ENCODE measurements around the gene AUNIP. TPM values are rescaled to one million over a fixed set of nuclear protein-coding genes. Genes with fewer than 3 reads are reported as not detected.
A peak's percentile ranks its signal among the peaks of the same experiment; 100 is the strongest.

The AUNIP gene
- total RNA-seq, 1 donor from 2014 or later, result not detected

DNA sequence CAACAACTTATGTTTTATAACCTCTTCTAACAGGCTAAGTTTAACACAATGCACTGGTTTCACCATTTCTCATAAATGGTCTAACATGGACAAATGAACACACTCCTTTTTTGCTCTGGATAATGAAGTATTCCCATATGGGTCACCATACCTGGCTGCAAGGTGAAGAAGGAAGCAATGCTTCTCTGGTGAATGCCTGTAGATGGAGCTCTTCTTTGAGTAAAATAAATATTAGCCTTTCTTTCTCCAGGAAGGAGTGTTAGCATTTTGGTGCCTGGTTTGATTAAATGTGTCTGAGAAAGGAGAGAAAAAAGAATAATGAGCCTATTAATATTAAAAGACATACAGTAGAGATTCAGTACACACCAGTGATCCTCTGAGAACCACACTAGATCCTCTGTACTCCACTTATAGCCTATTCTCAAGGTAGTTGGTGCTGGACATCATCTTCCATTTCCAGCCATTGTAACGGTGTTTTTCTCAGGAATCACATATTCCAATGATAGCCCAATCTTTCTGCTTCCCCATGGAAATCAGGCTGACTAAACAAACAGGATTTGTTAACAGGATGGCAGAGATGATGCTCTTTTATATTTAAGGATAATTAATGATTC is 21.9 kb downstream of the AUNIP start:
- no peak overlapping the region for H3K4me3 ChIP-seq
- no peaks in the 10 kb centered on the region for H3K9me3 ChIP-seq
- no peaks in the 10 kb centered on the region for H3K4me1 ChIP-seq
- H3K27me3 ChIP-seq, result no peaks in the 10 kb centered on the region
- intact Hi-C loops (cut with DNase I), result no loop called here
- DNase-seq (ENCODE audit: low spot score in 2 of 2), result no peak
- H3K27ac ChIP-seq, result no peak overlapping the region
- TF ChIP-seq, protein P1, sequence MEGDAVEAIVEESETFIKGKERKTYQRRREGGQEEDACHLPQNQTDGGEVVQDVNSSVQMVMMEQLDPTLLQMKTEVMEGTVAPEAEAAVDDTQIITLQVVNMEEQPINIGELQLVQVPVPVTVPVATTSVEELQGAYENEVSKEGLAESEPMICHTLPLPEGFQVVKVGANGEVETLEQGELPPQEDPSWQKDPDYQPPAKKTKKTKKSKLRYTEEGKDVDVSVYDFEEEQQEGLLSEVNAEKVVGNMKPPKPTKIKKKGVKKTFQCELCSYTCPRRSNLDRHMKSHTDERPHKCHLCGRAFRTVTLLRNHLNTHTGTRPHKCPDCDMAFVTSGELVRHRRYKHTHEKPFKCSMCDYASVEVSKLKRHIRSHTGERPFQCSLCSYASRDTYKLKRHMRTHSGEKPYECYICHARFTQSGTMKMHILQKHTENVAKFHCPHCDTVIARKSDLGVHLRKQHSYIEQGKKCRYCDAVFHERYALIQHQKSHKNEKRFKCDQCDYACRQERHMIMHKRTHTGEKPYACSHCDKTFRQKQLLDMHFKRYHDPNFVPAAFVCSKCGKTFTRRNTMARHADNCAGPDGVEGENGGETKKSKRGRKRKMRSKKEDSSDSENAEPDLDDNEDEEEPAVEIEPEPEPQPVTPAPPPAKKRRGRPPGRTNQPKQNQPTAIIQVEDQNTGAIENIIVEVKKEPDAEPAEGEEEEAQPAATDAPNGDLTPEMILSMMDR (IDR thresholded peaks at IDR 0.05), result peak in 1 of 3 experiments; percentile 12
- peaks cover 18 to 19% of the 10 kb centered on the region in 2 donors for H3K36me3 ChIP-seq

DNA sequence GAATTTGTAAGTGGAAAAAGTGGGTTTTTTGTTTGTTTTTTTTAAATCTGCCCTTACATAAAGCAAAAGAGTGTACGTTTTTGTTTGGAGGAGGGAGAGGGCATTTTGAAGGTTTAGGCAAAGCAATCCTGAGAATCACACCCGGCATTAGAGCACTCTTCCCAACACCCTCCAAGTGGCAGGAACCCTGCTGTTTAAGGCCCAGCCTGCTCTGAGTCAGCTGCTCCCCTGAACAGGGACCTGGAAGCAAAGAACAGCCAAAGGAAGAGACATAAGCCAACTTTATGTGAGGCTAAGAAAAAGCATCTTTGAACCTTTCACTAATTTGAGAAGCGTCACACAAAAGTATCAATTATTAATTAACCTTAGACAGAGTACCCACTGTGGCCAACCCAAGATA is 22.6 kb downstream of the AUNIP start:
- intact Hi-C loops (cut with DNase I), result no loop called here
- no peak for DNase-seq (ENCODE audit: low spot score in 2 of 2)
- no peak overlapping the region for H3K27ac ChIP-seq

DNA sequence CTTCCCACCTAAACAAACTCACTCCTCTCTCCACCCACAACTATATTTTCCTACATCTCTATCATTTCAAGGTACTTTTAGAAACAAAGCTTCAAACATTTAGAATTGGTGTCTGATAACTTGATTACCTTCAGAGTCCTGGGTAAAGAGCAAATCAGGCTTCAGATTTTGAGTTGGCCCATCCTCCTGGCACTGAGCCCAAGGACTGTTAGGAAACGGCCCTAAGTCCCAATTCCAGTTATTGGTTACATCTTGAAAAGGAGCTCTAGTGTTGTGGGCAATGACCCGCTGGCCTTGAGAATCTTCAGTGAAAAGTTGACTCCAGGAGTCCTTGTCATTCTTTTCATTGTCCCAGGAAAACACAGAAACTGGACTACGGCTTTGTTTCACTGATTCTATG is 24.4 kb downstream of the AUNIP start:
- no peak for DNase-seq (ENCODE audit: low spot score in 2 of 2)
- TF ChIP-seq, protein P1 (IDR thresholded peaks at IDR 0.05), result no peak
- Histone ChIP-seq H3K9me3 (no peaks in the 10 kb centered on the region), H3K36me3 (peaks cover 40 to 44% of the 10 kb centered on the region in 2 donors), H3K4me3 (no peak overlapping the region), H3K27ac (no peak overlapping the region), H3K27me3 (no peaks in the 10 kb centered on the region), H3K4me1 (no peaks in the 10 kb centered on the region)
- intact Hi-C loops (cut with DNase I), result no loop called here

More for the DNA sequence above, 22.6 kb downstream of the AUNIP start:
- H3K4me3 ChIP-seq, result no peak overlapping the region
- peaks cover 24 to 26% of the 10 kb centered on the region in 2 donors for H3K36me3 ChIP-seq
- TF ChIP-seq, protein P1 (IDR thresholded peaks at IDR 0.05), result no peak
- no peaks in the 10 kb centered on the region for H3K27me3 ChIP-seq
- H3K4me1 ChIP-seq, result no peaks in the 10 kb centered on the region
- no peaks in the 10 kb centered on the region for H3K9me3 ChIP-seq

DNA sequence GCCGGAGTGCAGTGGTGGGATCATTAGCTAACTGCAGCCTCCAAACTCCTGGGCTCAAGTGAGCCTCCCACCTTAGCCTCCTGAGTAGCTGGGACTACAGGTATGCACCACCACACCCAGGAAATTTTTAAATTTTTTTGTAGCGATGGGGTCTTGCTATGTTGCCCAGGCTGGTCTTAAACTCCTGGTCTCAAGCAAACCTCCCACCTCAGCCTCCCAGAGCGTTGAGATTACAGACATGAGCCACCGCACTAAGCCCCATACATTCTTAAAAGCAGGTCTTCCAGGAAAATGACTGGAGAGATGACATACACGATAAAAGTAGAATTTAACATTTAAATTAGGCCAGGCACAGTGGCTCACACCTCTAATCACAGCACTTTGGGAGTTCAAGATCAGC is 26.1 kb downstream of the AUNIP start:
- H3K4me1 ChIP-seq, result no peaks in the 10 kb centered on the region
- H3K36me3 ChIP-seq, result peaks cover 56 to 61% of the 10 kb centered on the region in 2 donors
- TF ChIP-seq, protein P1 (IDR thresholded peaks at IDR 0.05), result no peak
- no peak overlapping the region for H3K27ac ChIP-seq
- H3K4me3 ChIP-seq, result no peak overlapping the region
- DNase-seq (ENCODE audit: low spot score in 2 of 2), result no peak
- intact Hi-C loops (cut with DNase I), result no loop called here
- H3K9me3 ChIP-seq, result no peaks in the 10 kb centered on the region
- no peaks in the 10 kb centered on the region for H3K27me3 ChIP-seq

DNA sequence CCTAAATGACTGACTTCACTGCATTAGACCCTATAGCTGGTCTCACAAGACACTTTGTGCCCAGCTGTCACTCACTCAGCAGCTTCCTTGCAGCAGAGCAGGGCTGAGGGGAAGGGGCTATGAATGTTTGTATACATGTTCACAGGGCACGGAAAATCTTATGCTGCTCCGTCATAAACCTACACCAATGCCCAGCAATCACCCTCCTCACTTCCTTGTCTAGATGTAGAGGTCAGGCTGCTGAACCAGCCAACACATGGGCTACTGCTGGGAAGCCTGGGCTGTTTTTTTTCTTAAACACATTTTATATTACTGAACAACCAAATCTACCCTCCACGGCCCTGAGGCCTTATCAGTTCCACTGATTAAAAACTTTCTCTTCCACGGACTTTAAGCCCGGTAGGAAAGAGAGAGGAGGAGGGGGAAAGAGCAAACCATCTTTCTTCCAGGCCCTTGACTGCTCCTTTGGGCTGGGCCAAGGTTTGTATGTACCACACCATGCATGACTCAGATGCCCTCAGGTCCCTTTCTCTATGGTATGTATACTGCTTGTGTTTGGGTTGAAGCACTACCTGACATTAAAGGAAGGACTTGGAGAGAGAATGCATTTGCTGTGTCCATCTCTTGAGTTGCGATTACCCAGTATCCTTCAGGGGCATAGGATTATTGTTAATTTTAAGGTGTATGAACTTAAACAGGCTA is 26.8 kb downstream of the AUNIP start:
- no peak overlapping the region for H3K27ac ChIP-seq
- no peaks in the 10 kb centered on the region for H3K9me3 ChIP-seq

More for the DNA sequence above, 26.8 kb downstream of the AUNIP start:
- Histone ChIP-seq H3K27me3 (no peaks in the 10 kb centered on the region), H3K36me3 (peaks cover 63 to 68% of the 10 kb centered on the region in 2 donors), H3K4me3 (no peak overlapping the region), H3K4me1 (no peaks in the 10 kb centered on the region)
- no peak for DNase-seq (ENCODE audit: low spot score in 2 of 2)
- intact Hi-C loops (cut with DNase I), result no loop called here
- TF ChIP-seq, protein P1 (IDR thresholded peaks at IDR 0.05), result no peak
